HepG2 (cell line): Measurements from ENCODE around the gene NAPB. TPM values are rescaled to one million over a fixed set of nuclear protein-coding genes. Genes with fewer than 3 reads are reported as not detected.
A peak's percentile ranks its signal among the peaks of the same experiment; 100 is the strongest.

Experiments
- ARNTL ChIP-seq: sonication (generic); formaldehyde crosslinking; IDR thresholded peaks from 2 replicates; pipeline ENCODE4 v1.4.0; 2020; ENCODE audit warnings: mild to moderate bottlenecking, missing genetic modification reagents
- EZH2 ChIP-seq: conservative IDR thresholded peaks from 2 replicates; pipeline ENCODE4 v1.6.1; 2012; ENCODE audit warnings: mild to moderate bottlenecking, low read depth, low read length, moderate library complexity
- HDAC6 ChIP-seq: fragments of 200-600 bp; sonication (generic); IDR thresholded peaks from 2 replicates; pipeline ENCODE4 v1.7.0; 2017; ENCODE audit warnings: mild to moderate bottlenecking, antibody characterized with exemption, low read length, low read depth
- HMG20B ChIP-seq: conservative IDR thresholded peaks from 2 replicates; pipeline ENCODE4 v1.6.1; 2016; ENCODE audit warnings: missing genetic modification reagents, missing compliant biosample characterization
- HNF4G ChIP-seq, 2 experiments: sonication (generic) in 1 of 2; formaldehyde crosslinking in 1 of 2; IDR thresholded peaks; 2 replicates each; pipeline versions ENCODE4 v1.4.0 to v1.6.1; 2011 to 2020; ENCODE audit warnings: borderline replicate concordance in 2 of 2, low read depth in 2 of 2, mild to moderate bottlenecking in 2 of 2, low read length in 1 of 2, missing genetic modification reagents in 1 of 2, moderate library complexity in 1 of 2
- NCOA1 ChIP-seq: sonication (generic); formaldehyde crosslinking; IDR thresholded peaks from 2 replicates; pipeline ENCODE4 v1.9.0; 2021; ENCODE audit warnings: missing genetic modification reagents
- PAF1 ChIP-seq: IDR thresholded peaks from 2 replicates; pipeline ENCODE4 v1.6.1; 2016; ENCODE audit warnings: missing genetic modification reagents, missing compliant biosample characterization
- SATB2 ChIP-seq: sonication (generic); formaldehyde crosslinking; IDR thresholded peaks from 2 replicates; pipeline ENCODE4 v1.5.0; 2020; ENCODE audit warnings: missing genetic modification reagents
- SRY ChIP-seq: sonication (generic); formaldehyde crosslinking; IDR thresholded peaks from 2 replicates; pipeline ENCODE4 v1.8.0; 2022; ENCODE audit warnings: mild to moderate bottlenecking, missing genetic modification reagents
- THAP11 ChIP-seq: IDR thresholded peaks from 2 replicates; pipeline ENCODE4 v1.6.1; 2016; ENCODE audit warnings: missing biosample characterization, missing genetic modification reagents
- ZBTB8A ChIP-seq: sonication (generic); formaldehyde crosslinking; IDR thresholded peaks from 2 replicates; pipeline ENCODE4 v1.4.0; 2020; ENCODE audit warnings: mild to moderate bottlenecking, low read depth, missing genetic modification reagents, borderline replicate concordance
- ZNF121 ChIP-seq: sonication (generic); formaldehyde crosslinking; IDR thresholded peaks from 2 replicates; pipeline ENCODE4 v1.5.0; 2020; ENCODE audit warnings: mild to moderate bottlenecking, missing genetic modification reagents
- ZNF124 ChIP-seq: sonication (generic); formaldehyde crosslinking; IDR thresholded peaks from 2 replicates; pipeline ENCODE4 v1.4.0; 2020; ENCODE audit warnings: missing genetic modification reagents
- ZNF562 ChIP-seq: sonication (generic); formaldehyde crosslinking; IDR thresholded peaks from 2 replicates; pipeline ENCODE4 v1.8.0; 2022; ENCODE audit warnings: missing genetic modification reagents, borderline replicate concordance
- ZNF678 ChIP-seq: sonication (generic); formaldehyde crosslinking; IDR thresholded peaks from 2 replicates; pipeline ENCODE4 v1.4.0; 2020; ENCODE audit warnings: mild to moderate bottlenecking, missing genetic modification reagents
- ZNF737 ChIP-seq: sonication (generic); formaldehyde crosslinking; IDR thresholded peaks from 2 replicates; pipeline ENCODE4 v1.5.0; 2020; ENCODE audit warnings: missing genetic modification reagents, mild to moderate bottlenecking, borderline replicate concordance
- ZSCAN25 ChIP-seq: sonication (generic); formaldehyde crosslinking; IDR thresholded peaks from 2 replicates; pipeline ENCODE4 v1.8.0; 2022; ENCODE audit warnings: mild to moderate bottlenecking, missing genetic modification reagents
- ZSCAN31 ChIP-seq: sonication (generic); formaldehyde crosslinking; IDR thresholded peaks from 2 replicates; pipeline ENCODE4 v1.5.0; 2020; ENCODE audit warnings: low read depth, mild to moderate bottlenecking, missing genetic modification reagents
- polyA plus RNA-seq, 8 experiments: library from polyadenylated mRNA; depleted of rRNA in 3 of 8; stranded (reverse) in 7 of 8; unstranded in 1 of 8; fragments of >200 nt; fragmentation: Illumina TruSeq in 4 of 8; extraction: Trizol in 4 of 8; gene quantifications; 2 replicates each; pipeline versions ENCODE4 v1.2.1 to v1.2.3, GENCODE V29; 2011 to 2016; ENCODE audit warnings: low read depth in 4 of 8, missing spikeins in 1 of 8, mixed read lengths in 1 of 8; ENCODE audit not compliant: insufficient read depth in 1 of 8
- total RNA-seq, 5 experiments: library from RNA; depleted of rRNA; stranded (reverse); fragments of >200 nt; fragmentation: Illumina TruSeq; extraction: Trizol; gene quantifications; 2 replicates each; pipeline ENCODE4 v1.2.3, GENCODE V29; 2016; ENCODE audit warnings: low read depth in 1 of 5
- TF ChIP-seq, protein P1 (sequence below): sonication (generic); formaldehyde crosslinking; IDR thresholded peaks from 2 replicates; pipeline ENCODE4 v1.9.0; 2021; ENCODE audit warnings: missing genetic modification reagents, borderline replicate concordance
- TF ChIP-seq, protein P2 (sequence below): IDR thresholded peaks from 2 replicates; pipeline ENCODE4 v1.6.1; 2016; ENCODE audit warnings: control low read depth
- TF ChIP-seq, protein P3 (sequence below): sonication (generic); formaldehyde crosslinking; IDR thresholded peaks from 2 replicates; pipeline ENCODE4 v1.5.0; 2020; ENCODE audit warnings: mild to moderate bottlenecking, missing genetic modification reagents
- TF ChIP-seq, protein P4 (sequence below): sonication (generic); formaldehyde crosslinking; IDR thresholded peaks from 2 replicates; pipeline ENCODE4 v1.5.0; 2020; ENCODE audit warnings: mild to moderate bottlenecking, low read depth, missing genetic modification reagents, borderline replicate concordance
- TF ChIP-seq, protein P5 (sequence below): IDR thresholded peaks from 2 replicates; pipeline ENCODE4 v1.6.1; 2016; ENCODE audit warnings: low read depth

The NAPB gene
- total and polyA plus RNA-seq, 2 of the 13 experiments (the other 11 are each of a cell fraction or from before 2014, with no cell fraction given) = 15.2 to 16.1 TPM

DNA sequence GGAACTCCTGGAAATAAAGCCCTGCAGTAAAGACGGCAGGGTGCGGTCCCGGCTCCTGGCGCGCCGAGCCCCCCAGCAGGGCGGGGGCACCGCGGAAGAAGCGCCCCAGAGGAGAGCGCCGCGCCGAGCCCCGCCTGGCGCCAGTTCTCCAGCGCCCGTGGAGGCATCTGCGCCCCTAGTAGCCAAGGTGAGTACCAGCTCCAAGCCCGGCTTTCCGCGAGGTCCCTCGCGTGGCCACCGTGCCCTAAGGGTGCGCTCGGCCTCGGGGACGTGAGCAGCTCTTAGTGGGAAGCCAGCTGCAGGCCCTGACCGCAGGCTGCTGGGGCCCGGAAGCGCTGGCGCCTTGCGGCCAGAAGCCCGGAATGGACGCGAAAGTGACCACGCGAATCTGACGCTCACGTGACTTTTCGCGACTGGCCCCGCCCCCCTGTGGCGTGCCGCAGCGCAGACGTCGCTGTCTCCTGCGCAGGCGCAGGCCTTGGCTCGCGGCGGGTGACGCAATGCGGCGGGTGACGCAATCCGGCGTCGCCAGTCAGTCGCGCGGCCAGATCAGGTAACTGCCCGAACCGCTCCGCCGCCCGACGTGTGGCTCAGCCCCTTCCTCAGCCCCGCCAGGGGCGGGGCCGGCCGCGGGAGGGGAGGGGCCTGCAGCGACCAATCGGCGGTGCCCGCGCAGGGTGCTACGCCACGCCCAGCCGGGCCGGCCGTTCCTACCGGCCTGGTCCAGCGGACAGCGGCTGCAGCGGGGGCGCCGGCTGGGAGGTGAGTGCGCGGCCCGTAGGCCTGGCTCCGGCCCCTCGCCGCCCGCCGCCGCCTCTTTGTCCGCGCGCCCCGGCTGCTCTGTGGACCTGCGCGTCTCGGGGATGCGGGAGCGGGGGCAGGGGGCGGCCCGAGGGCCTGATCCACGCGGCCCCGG, 59.6 kb downstream of the NAPB start, which contains the start of gene GZF1 (continued):
- TF ChIP-seq, protein P1, sequence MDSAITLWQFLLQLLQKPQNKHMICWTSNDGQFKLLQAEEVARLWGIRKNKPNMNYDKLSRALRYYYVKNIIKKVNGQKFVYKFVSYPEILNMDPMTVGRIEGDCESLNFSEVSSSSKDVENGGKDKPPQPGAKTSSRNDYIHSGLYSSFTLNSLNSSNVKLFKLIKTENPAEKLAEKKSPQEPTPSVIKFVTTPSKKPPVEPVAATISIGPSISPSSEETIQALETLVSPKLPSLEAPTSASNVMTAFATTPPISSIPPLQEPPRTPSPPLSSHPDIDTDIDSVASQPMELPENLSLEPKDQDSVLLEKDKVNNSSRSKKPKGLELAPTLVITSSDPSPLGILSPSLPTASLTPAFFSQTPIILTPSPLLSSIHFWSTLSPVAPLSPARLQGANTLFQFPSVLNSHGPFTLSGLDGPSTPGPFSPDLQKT = no peak; the same call in 1 of the 2 replicates
- TF ChIP-seq ZNF737 (CRISPR knock-in tag) (peak; percentile 97), EZH2 (no peak), ZNF678 (CRISPR knock-in tag) (peak; percentile 97; the same call in 1 of the 2 replicates), ZBTB8A (CRISPR knock-in tag) (peak; percentile 100), ZNF562 (no peak), SRY (CRISPR knock-in tag) (peak; percentile 97), SATB2 (peak; percentile 91), NCOA1 (CRISPR knock-in tag) (no peak), PAF1 (CRISPR knock-in tag) (no peak), ZSCAN25 (CRISPR knock-in tag) (peak; percentile 85), ARNTL (CRISPR knock-in tag) (peak; percentile 97), HNF4G (IDR thresholded peaks at IDR 0.05; ENCODE audit: borderline replicate concordance, low read depth, low read length) (peak; percentile 44; the same call in 1 of the 2 replicates), HNF4G (CRISPR knock-in tag; IDR thresholded peaks at IDR 0.05; ENCODE audit: borderline replicate concordance, low read depth) (peak; percentile 77), ZSCAN31 (CRISPR knock-in tag) (peak; percentile 99), ZNF124 (CRISPR knock-in tag) (peak; percentile 98), THAP11 (CRISPR knock-in tag) (peak; percentile 95), HMG20B (CRISPR knock-in tag) (peak; percentile 87), ZNF121 (0 out of 2 replicates have a peak, but pooled peaks have one; percentile 55), HDAC6 (no peak)
- TF ChIP-seq, protein P2, sequence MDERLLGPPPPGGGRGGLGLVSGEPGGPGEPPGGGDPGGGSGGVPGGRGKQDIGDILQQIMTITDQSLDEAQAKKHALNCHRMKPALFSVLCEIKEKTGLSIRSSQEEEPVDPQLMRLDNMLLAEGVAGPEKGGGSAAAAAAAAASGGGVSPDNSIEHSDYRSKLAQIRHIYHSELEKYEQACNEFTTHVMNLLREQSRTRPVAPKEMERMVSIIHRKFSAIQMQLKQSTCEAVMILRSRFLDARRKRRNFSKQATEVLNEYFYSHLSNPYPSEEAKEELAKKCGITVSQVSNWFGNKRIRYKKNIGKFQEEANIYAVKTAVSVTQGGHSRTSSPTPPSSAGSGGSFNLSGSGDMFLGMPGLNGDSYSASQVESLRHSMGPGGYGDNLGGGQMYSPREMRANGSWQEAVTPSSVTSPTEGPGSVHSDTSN (CRISPR knock-in tag) = peak; percentile 38; the same call in 1 of the 2 replicates
- TF ChIP-seq, protein P3, sequence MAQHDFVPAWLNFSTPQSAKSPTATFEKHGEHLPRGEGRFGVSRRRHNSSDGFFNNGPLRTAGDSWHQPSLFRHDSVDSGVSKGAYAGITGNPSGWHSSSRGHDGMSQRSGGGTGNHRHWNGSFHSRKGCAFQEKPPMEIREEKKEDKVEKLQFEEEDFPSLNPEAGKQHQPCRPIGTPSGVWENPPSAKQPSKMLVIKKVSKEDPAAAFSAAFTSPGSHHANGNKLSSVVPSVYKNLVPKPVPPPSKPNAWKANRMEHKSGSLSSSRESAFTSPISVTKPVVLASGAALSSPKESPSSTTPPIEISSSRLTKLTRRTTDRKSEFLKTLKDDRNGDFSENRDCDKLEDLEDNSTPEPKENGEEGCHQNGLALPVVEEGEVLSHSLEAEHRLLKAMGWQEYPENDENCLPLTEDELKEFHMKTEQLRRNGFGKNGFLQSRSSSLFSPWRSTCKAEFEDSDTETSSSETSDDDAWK (CRISPR knock-in tag) = no peak
- TF ChIP-seq, protein P4, sequence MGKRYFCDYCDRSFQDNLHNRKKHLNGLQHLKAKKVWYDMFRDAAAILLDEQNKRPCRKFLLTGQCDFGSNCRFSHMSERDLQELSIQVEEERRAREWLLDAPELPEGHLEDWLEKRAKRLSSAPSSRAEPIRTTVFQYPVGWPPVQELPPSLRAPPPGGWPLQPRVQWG (CRISPR knock-in tag) = no peak
- TF ChIP-seq, protein P5, sequence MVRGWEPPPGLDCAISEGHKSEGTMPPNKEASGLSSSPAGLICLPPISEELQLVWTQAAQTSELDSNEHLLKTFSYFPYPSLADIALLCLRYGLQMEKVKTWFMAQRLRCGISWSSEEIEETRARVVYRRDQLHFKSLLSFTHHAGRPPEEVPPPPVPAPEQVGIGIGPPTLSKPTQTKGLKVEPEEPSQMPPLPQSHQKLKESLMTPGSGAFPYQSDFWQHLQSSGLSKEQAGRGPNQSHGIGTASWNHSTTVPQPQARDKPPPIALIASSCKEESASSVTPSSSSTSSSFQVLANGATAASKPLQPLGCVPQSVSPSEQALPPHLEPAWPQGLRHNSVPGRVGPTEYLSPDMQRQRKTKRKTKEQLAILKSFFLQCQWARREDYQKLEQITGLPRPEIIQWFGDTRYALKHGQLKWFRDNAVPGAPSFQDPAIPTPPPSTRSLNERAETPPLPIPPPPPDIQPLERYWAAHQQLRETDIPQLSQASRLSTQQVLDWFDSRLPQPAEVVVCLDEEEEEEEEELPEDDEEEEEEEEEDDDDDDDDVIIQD (CRISPR knock-in tag) = peak; percentile 79
